ENCODE data around the gene SERBP1.
A peak's percentile ranks its signal among the peaks of the same experiment; 100 is the strongest.

The SERBP1 gene

GRCh38 chr1:67371043-67371442, 59.2 kb downstream of the SERBP1 start:
- no peak for TF ChIP-seq CTCF (IDR thresholded peaks at IDR 0.05; ENCODE audit: low read depth, low read length, missing control alignments)
- H3K4me3 ChIP-seq (replicated peaks; ENCODE audit: low read depth, low read length) = no peak overlapping the region
- DNase-seq (ENCODE audit: extremely low read depth, low read depth) = no peak

GRCh38 chr1:67368046-67368514, 62.1 kb downstream of the SERBP1 start:
- no peak for TF ChIP-seq CTCF (IDR thresholded peaks at IDR 0.05; ENCODE audit: low read depth, low read length, missing control alignments)
- no peak overlapping the region for H3K4me3 ChIP-seq (replicated peaks; ENCODE audit: low read depth, low read length)
- no peak for DNase-seq (ENCODE audit: extremely low read depth, low read depth)

GRCh38 chr1:67367370-67368045, 62.7 kb downstream of the SERBP1 start:
- peak; percentile 30 for DNase-seq (ENCODE audit: extremely low read depth, low read depth)
- no peak overlapping the region for H3K4me3 ChIP-seq (replicated peaks; ENCODE audit: low read depth, low read length)
- TF ChIP-seq CTCF (IDR thresholded peaks at IDR 0.05; ENCODE audit: low read depth, low read length, missing control alignments) = no peak

- TF ChIP-seq CTCF (IDR thresholded peaks at IDR 0.05; ENCODE audit: low read depth, low read length, missing control alignments) = no peak
- DNase-seq (ENCODE audit: extremely low read depth, low read depth) = no peak
These were observed 68.6 kb downstream of the SERBP1 start for GRCh38 chr1:67361641-67362040.

GRCh38 chr1:67359592-67359991, 70.6 kb downstream of the SERBP1 start:
- no peak for DNase-seq (ENCODE audit: extremely low read depth, low read depth)
- TF ChIP-seq CTCF (IDR thresholded peaks at IDR 0.05; ENCODE audit: low read depth, low read length, missing control alignments) = no peak
- H3K4me3 ChIP-seq (replicated peaks; ENCODE audit: low read depth, low read length) = no peak overlapping the region

More at GRCh38 chr1:67361641-67362040, 68.6 kb downstream of the SERBP1 start:
- no peak overlapping the region for H3K4me3 ChIP-seq (replicated peaks; ENCODE audit: low read depth, low read length)

Measured in HFF-Myc (cell line).